NB4 (cell line): ENCODE results near the gene CHRM2.

Source experiments
- DNase-seq: peaks from one replicate; pipeline ENCODE4 v3.0.0; 2010; ENCODE audit warnings: low read depth
- H3K4me3 ChIP-seq: one replicate; pipeline ENCODE4 v1.5.1; 2011; ENCODE audit warnings: mild to moderate bottlenecking, low read depth, low read length, moderate library complexity
- MYC ChIP-seq: IDR thresholded peaks from 2 replicates; pipeline ENCODE4 v1.6.1; 2011; ENCODE audit warnings: low read depth, low read length
- POLR2A ChIP-seq: IDR thresholded peaks from 2 replicates; pipeline ENCODE4 v1.6.1; 2011; ENCODE audit warnings: mild to moderate bottlenecking; ENCODE audit not compliant: insufficient read length; ENCODE audit errors: extremely low read depth
- TF ChIP-seq, protein P1 (sequence below): IDR thresholded peaks from 2 replicates; pipeline ENCODE4 v1.6.1; 2011; ENCODE audit warnings: low read depth, low read length
- TF ChIP-seq, protein P2 (sequence below): IDR thresholded peaks from one replicate; pipeline ENCODE4 v1.5.1; 2012; ENCODE audit warnings: low read depth, low read length

Gene CHRM2

DNA sequence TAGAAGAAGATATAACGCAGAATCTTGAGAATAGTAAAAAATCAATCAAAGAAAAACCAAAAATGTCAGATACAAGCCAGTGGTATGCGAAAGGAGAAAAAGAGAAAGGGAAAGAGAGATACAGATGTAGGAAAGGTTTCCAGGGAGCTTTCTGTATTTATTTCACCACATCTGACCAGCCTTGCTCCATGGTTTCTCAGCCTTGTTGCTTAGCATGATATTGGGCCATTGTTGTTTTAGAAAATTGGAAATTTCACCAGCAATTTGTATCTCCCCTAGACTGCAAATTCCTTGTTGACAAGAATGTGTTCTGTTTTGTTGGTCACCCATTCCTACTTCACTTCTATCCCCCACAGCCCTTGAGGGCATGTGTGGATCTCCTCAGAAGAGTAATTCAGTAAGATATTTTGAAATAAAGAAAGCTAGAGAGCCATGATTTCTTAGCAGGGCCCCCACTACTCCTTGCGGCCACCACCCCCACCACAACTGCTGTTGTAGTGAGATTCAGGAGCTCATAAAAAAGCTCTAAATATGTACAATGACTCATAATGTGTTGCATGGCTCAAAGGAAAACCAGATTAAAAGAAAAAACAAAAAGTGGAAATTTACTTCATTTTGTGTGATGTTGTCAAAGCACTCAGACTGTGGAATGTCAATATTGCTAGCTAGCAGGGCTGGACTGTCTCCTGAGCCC, 138.7 kb downstream of the CHRM2 start:
- DNase-seq: no peak
- TF ChIP-seq, protein P1, sequence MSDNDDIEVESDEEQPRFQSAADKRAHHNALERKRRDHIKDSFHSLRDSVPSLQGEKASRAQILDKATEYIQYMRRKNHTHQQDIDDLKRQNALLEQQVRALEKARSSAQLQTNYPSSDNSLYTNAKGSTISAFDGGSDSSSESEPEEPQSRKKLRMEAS: no peak
- no peak for TF ChIP-seq POLR2A
- TF ChIP-seq MYC: no peak
- TF ChIP-seq, protein P2, sequence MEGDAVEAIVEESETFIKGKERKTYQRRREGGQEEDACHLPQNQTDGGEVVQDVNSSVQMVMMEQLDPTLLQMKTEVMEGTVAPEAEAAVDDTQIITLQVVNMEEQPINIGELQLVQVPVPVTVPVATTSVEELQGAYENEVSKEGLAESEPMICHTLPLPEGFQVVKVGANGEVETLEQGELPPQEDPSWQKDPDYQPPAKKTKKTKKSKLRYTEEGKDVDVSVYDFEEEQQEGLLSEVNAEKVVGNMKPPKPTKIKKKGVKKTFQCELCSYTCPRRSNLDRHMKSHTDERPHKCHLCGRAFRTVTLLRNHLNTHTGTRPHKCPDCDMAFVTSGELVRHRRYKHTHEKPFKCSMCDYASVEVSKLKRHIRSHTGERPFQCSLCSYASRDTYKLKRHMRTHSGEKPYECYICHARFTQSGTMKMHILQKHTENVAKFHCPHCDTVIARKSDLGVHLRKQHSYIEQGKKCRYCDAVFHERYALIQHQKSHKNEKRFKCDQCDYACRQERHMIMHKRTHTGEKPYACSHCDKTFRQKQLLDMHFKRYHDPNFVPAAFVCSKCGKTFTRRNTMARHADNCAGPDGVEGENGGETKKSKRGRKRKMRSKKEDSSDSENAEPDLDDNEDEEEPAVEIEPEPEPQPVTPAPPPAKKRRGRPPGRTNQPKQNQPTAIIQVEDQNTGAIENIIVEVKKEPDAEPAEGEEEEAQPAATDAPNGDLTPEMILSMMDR: no peak
- H3K4me3 ChIP-seq: no peak overlapping the region

DNA sequence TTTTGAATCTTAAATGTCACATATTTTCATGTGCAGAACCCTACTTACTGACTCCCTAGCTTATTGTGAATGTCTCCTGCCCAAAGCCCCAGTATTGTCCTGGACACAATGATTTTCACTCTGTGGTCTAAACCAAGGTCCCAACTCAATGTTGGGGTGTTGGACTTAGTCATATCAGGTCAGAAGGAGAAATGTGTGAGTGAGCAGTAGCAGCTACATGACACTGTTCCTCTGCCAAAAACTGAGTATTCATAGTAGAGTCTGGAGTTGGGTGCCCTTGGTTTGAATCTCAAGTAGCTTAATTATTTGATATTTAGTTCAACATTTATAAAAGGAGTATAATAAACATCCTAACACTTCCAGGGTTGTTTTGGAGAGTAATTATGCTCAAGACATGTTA, 141.0 kb downstream of the CHRM2 start:
- H3K4me3 ChIP-seq: no peak overlapping the region
- no peak for DNase-seq
- no peak for TF ChIP-seq MYC
- TF ChIP-seq POLR2A: no peak
- TF ChIP-seq, protein P1: no peak
- TF ChIP-seq, protein P2: no peak

DNA sequence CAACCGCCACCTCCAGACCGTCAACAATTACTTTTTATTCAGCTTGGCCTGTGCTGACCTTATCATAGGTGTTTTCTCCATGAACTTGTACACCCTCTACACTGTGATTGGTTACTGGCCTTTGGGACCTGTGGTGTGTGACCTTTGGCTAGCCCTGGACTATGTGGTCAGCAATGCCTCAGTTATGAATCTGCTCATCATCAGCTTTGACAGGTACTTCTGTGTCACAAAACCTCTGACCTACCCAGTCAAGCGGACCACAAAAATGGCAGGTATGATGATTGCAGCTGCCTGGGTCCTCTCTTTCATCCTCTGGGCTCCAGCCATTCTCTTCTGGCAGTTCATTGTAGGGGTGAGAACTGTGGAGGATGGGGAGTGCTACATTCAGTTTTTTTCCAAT, 146.6 kb downstream of the CHRM2 start:
- DNase-seq: no peak
- H3K4me3 ChIP-seq: no peak overlapping the region
- TF ChIP-seq, protein P1: no peak
- TF ChIP-seq MYC: no peak
- TF ChIP-seq, protein P2: no peak
- no peak for TF ChIP-seq POLR2A

DNA sequence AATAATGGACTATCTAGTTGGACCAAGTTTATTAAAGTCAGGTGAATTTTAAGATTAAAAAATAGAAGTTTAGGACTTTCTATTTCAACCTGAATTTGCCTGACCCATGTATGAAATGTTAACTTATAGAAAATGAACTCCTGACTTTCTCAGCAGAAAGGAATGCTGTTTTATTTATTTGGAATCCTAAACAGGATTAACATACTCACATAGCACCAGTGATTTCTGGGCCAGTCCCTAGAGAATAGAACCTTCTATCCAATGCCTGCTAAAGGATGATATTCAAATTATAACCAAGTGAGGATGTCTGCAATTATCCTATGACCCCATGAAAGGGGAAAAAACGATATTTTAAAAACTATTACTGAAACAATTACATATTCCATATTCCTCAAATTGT, 148.8 kb downstream of the CHRM2 start:
- H3K4me3 ChIP-seq: no peak overlapping the region
- TF ChIP-seq, protein P2: no peak
- TF ChIP-seq MYC: no peak
- TF ChIP-seq, protein P1: no peak
- no peak for TF ChIP-seq POLR2A
- no peak for DNase-seq

DNA sequence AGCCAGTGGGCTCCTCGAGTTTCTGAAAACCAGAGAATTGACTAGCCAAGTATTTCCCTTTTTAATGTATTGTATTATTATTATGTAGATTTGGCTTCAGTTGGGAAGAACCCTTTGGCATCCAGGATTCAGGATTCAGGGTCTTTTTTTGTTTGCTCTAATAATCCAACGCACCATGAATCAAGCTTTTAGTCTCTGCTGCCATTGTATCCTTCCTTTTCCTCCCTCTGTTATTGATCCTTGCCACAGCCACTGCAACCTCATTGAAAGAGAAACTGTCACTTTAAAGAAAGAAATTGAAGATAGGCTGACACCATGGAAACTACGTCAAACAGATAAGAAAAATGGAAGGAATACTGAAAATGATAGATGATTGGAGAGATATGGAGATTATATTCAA, 150.0 kb downstream of the CHRM2 start:
- no peak for TF ChIP-seq MYC
- TF ChIP-seq, protein P2: no peak
- TF ChIP-seq, protein P1: no peak
- no peak for TF ChIP-seq POLR2A
- H3K4me3 ChIP-seq: no peak overlapping the region
- no peak for DNase-seq

DNA sequence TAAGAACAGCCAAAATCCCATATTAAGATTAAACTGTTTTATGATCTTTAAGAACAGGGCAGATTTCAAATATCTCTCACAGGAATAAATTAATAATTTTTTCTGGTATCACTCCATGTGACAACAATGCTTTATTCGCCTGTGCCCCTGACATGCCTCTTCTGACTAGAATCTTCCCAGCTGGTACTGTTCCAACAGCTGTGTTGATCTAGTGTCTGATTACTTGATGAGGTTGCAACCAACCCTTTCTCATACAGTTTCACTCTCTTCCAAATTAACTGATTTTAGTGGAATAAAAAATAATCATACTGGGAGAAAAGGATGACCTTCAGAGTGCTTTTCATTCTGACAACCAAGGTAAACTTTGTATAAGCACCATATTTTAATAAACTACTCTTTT, 151.9 kb downstream of the CHRM2 start:
- no peak overlapping the region for H3K4me3 ChIP-seq
- no peak for DNase-seq
- TF ChIP-seq POLR2A (no peak), MYC (no peak)
- TF ChIP-seq, protein P2: no peak
- TF ChIP-seq, protein P1: no peak
